HG03108 (cell line): Measurements from ENCODE around the gene ARHGAP15.
A peak's percentile ranks its signal among the peaks of the same experiment; 100 is the strongest.

ENCODE experiments used
- ATAC-seq: cut with Tn5 transposase; IDR thresholded peaks from one replicate; pipeline ENCODE4 v1.9.1; 2021; ENCODE audit warnings: moderate library complexity; ENCODE audit not compliant: unreplicated experiment

Gene ARHGAP15

GRCh38 chr2:143680885-143681405 lies 551.7 kb downstream of the ARHGAP15 start:
- no peak for ATAC-seq

DNA sequence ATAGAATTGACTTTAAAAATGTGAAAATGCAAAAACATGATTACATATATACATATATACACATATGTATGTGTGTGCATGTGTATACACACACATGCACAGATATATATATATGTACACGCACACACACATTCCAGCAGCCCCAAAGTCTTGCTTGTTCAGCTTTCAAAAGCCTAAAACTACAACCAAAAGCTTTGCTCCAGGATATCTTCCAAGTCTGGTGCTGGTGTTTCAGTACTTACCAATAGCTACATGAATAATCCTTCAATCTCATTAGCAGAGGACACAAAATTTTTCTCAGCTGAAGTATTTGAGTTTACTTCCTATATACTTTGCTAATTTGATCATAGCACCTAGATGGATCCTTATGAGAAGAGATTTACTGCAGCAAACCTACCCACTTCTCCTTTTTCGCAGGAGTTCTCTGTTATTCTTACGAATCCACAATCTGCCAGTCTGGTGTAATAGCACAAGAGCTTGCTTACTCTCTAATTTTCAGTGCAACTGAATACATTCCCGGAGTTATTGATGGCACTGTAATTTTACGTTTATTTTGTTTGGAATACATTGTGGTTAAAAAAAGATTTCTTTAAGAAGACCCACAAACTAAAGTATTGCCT lies 553.3 kb downstream of the ARHGAP15 start:
- no peak for ATAC-seq

- no peak for ATAC-seq
Observed at GRCh38 chr2:143683977-143684376, 554.8 kb downstream of the ARHGAP15 start.

DNA sequence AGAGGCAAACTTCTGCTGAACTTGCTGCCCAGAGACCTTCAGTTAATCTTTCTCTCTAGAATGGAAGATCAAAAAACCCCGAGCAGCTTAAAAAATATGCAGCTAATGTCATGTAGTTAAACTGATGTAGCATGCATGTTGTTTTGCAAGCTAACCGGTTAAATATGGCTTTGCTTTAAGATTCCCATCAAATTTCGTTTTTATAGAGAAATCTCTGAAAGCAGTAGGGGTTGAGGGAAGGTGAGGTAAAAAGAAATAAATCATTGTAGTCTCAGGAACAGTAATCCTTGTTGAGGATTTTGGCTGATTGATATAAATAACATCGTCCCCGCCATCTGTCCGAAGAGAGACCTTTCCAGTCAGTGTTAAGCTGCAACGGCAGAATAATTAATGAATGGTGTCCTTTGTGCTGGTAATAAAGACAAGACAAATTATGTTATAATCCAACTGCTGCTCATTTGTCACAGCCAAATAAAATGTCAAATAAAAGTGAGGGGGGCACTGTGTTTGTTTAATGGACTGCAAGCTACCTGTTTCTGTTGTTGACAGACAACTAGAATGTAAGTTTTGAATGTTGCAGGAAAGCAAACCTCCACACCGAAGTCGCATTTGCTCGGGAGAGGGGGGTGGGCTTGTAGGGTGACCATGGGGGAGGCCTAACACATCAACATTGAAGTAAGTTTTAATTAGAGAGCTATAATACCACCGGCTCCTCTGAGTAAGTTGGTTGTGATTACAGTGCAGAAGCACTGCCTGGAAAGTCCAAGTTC lies 555.5 kb downstream of the ARHGAP15 start:
- no peak for ATAC-seq

DNA sequence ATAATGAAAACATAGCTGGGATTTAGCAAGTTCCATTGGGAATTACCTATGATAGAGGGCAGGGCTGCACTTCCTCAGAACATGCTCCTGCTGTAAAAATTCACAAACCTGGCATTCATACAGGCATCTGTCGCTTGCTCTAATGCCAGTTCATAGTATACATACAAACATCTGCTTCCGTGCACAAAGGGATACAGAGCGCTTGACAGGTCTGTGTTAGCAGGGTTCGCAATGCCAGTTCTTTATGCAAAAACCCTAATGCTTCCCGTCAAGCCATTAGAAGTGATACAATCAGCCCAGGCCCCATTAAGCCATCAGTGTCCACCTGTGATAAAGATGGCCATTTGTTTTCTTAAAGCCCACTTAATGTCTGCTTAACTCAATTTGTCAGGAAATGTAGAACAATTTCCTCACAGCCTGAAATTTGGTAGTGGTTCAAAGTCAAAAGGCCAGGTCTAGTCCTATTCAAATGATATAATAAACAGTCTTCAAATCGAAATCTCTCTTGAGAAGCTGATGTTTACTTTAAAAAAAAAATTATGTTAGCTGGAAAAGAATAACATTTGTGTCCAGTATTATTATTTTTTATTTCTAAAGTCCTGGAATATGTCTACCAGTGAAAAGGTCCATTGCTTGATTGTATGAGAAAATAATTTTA lies 556.3 kb downstream of the ARHGAP15 start:
- no peak for ATAC-seq

DNA sequence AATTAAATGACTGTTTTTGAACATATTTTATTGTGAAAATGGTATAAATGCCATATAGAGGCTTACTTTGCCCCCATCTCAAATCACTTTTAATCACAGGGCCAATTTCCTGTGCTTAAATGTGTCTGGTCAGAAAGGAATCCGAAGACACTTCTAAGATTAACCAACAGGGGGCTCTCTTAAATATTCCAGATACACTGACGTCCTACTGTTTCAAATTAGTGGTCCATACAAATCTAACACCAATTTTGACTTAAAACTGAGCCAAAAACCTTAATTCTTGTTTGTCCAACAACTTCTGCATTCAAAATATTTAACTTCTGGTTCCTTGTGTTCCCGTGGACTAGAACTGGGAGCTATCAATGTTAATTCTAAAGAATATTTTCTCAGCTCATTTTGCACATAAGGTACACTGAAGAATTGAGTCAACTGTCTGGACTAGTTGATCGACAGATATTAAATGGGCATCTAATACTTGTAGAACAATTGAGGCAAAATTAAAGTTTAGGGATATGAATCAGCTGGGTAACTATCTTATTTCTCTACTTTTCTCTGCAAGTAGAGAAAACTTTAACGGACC lies 557.5 kb downstream of the ARHGAP15 start:
- no peak for ATAC-seq

GRCh38 chr2:143688248-143688647 lies 559.0 kb downstream of the ARHGAP15 start:
- no peak for ATAC-seq

DNA sequence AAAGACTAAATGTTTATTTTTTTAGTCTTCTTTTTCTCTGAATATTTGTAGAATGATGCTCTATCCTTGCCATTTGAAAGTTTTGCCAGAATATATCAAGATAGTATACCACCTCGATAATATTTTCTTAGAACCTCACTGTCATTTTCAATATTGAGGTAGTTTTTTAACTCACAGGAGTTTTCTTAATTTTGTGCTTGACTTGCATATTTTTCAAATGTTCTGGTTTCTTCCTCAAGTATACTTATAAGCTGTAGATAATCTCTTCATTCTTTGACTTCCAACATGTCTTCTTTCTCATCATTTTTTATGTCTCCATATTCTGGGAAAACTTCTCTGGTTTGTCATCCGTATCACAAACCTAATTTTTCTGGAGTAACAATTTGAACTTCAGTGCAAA lies 559.6 kb downstream of the ARHGAP15 start:
- no peak for ATAC-seq

DNA sequence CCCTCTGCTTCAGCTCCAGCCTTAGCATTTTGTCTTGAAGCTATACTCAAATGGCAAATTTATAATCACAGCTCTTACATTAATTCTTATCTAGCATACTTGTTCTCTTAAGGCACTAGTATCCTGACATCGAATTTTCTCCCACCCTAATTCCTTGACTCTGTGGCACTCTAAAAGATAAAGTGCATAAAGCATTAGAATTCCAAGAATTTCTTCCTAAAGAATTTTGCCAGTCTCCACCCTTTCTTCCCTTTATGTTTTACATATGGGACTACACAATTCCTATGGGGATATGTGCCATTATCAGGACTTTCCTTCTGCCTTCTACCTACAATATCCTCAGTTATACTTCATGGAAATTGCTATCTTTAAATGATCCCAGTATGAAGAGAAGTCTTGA lies 560.3 kb downstream of the ARHGAP15 start:
- no peak for ATAC-seq

GRCh38 chr2:143690235-143690634 lies 561.0 kb downstream of the ARHGAP15 start:
- no peak for ATAC-seq

GRCh38 chr2:143691121-143691520 lies 561.9 kb downstream of the ARHGAP15 start:
- ATAC-seq = no peak

GRCh38 chr2:143692162-143692561 lies 562.9 kb downstream of the ARHGAP15 start:
- no peak for ATAC-seq

GRCh38 chr2:143692967-143693366 lies 563.7 kb downstream of the ARHGAP15 start:
- ATAC-seq = no peak

GRCh38 chr2:143694335-143694734 lies 565.1 kb downstream of the ARHGAP15 start:
- ATAC-seq = no peak

- no peak for ATAC-seq
Observed at GRCh38 chr2:143696651-143697050, 567.4 kb downstream of the ARHGAP15 start.

- peak; percentile 52 for ATAC-seq
Observed at GRCh38 chr2:143697744-143698143, 568.5 kb downstream of the ARHGAP15 start.

DNA sequence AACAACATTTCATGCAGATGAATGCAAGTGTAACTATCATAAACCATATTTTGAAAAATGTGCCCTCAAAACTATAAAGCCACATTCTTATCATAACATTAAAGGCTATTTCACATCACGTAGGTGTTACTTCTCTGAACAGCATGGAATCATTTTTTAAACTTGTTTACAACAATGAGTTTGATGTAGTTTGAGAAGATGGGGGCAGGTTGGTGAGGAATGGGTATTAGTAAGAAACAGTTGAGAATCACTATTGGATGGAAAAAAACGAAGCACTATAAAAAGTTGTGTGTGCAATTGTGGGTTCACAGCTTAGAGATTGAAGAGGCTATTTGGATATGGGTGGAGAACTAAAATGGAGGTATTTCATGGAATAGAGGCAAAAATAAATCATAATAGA lies 569.1 kb downstream of the ARHGAP15 start:
- no peak for ATAC-seq

- ATAC-seq = no peak
Observed at GRCh38 chr2:143698888-143699570, 569.8 kb downstream of the ARHGAP15 start.

GRCh38 chr2:143700865-143701264 lies 571.6 kb downstream of the ARHGAP15 start:
- ATAC-seq = no peak

- ATAC-seq = no peak
Observed at GRCh38 chr2:143701785-143702184, 572.6 kb downstream of the ARHGAP15 start.

GRCh38 chr2:143702931-143703330 lies 573.7 kb downstream of the ARHGAP15 start:
- no peak for ATAC-seq
